Right lobe of liver (tissue), 6 donors: Measurements from ENCODE around the gene LMF2. TPM values are rescaled to one million over a fixed set of nuclear protein-coding genes. Genes with fewer than 3 reads are reported as not detected.

Source experiments
- ATAC-seq, 4 donors: fragments of 200-7000 bp; cut with Tn5 transposase; one replicate each; pipeline ENCODE4 v1.9.1; 2020; ENCODE audit warnings: mild to moderate bottlenecking in 4 of 4, moderate library complexity in 4 of 4
- DNase-seq, 3 donors: peaks; one replicate each; pipeline ENCODE4 v3.0.0-alpha.2; 2020
- H3K27ac ChIP-seq, 3 donors: fragments of 200-600 bp; one replicate each; pipeline ENCODE4 v1.8.0; 2022
- H3K27me3 ChIP-seq, 2 donors: fragments of 200-600 bp; one replicate each; pipeline ENCODE4 v1.8.0; 2022
- H3K36me3 ChIP-seq, 4 donors: fragments of 200-600 bp; sonication (generic) in 1 of 4; one replicate each; pipeline versions ENCODE4 v1.5.1 to v1.8.0; 2017 to 2022; ENCODE audit warnings: control low read depth in 1 of 4
- H3K4me1 ChIP-seq, 4 donors: fragments of 200-600 bp; sonication (generic) in 1 of 4; one replicate each; pipeline versions ENCODE4 v1.5.1 to v1.8.0; 2017 to 2022; ENCODE audit warnings: control low read depth in 1 of 4
- H3K4me3 ChIP-seq, 3 donors: fragments of 200-600 bp; one replicate each; pipeline ENCODE4 v1.8.0; 2022
- H3K9me3 ChIP-seq, 4 donors: fragments of 200-600 bp; sonication (generic) in 1 of 4; one replicate each; pipeline versions ENCODE4 v1.5.1 to v1.8.0; 2017 to 2022; ENCODE audit warnings: control low read depth in 1 of 4
- POLR2A ChIP-seq: fragments of 450-650 bp; IDR thresholded peaks from one replicate; pipeline ENCODE4 v1.6.1; 2017; ENCODE audit warnings: antibody characterized with exemption, mild to moderate bottlenecking
- WGBS: methylation state at CpG from one replicate; pipeline ENCODE4 v1.1.6; 2018; ENCODE audit warnings: low coverage, low lambda C conversion rate; ENCODE audit not compliant: insufficient coverage; ENCODE audit errors: missing lambda C conversion rate; 5-methylcytosine and 5-hydroxymethylcytosine counted together
- intact Hi-C, 2 donors: fragments of 100-400 bp; cut with DNase I; formaldehyde crosslinking; loops; one replicate each; pipeline versions ENCODE4 v1.11.2 to v1.14.1; 2022
- total RNA-seq, 6 experiments: library from RNA; depleted of rRNA in 2 of 6; stranded (reverse); fragments of >200 nt in 2 of 6; fragmentation: NEBNext Ultra II Directional in 3 of 6; extraction: Animal tissue kit (Norgen Biotek cat#: 25700) in 3 of 6; gene quantifications; one replicate each; pipeline versions ENCODE4 v1.1.0 to v1.2.4, GENCODE V29; 2016 to 2023
- TF ChIP-seq, protein P1 (sequence below), 4 donors: fragments of 200-600 bp in 3 of 4; fragments of 450-650 bp in 1 of 4; IDR thresholded peaks; one replicate each; pipeline versions ENCODE4 v1.5.1 to v1.8.0; 2016 to 2022; ENCODE audit warnings: antibody characterized with exemption in 4 of 4, mild to moderate bottlenecking in 2 of 4
- donor health status: DM: no; HTN: yes; CAD: no.
- donor health status: DM: no; HTN: no; CAD: no.
- donor health status: DM: no; HTN: no; CAD: no.
- donor health status: DM: no; HTN: yes; CAD: no.
- donor health status: DM: no; HTN: yes; CAD: no.

Gene LMF2
- total RNA-seq, 6 experiments from 2014 or later = 33.2 to 47.6 (median 41.7) TPM

DNA sequence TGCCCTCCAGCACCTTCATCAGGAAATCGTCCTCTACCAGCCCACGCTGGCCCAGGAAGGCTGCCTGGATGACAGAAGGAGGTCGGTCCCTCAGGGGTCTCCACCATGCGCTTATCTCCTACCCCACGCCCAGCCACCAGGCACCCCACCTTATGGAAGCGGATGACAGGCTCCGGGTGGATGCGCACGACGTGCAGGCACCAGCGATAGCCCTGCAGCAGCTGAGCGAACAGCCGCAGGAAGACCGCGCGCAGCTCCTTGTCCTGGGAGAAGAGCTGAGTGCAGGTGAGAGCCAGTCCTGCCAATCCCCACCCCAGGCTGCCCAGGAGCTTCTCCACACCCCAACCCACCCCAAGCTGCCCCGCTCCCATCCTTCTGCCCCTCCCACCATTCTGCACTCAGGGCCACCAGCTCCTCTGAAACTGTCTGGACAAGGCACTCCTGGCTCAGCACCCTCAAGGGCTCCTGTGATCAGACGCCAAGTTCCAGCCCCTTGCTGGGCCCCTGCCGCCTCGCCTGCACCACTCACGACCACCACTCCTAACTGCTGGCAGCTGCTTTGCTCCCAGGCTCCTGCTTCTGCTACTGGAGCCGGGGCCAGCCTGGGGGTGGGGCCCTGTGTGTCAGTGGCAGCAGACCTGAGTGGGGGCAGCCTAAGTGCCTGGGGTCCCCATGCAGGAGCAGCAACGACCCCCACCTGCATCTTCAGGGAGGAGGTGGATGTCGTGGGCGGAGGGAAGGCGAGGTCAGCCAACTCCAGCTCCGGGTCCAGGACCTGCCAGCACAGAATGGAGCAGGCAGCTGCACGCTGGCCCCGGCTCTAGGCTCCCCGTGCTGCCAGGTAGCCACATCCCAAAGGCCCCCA lies 42.2 kb downstream of the LMF2 start:
- Histone ChIP-seq H3K27ac (no peak overlapping the region), H3K9me3 (no peaks in the 10 kb centered on the region), H3K4me3 (no peak overlapping the region), H3K36me3 (peaks cover 4 to 72% (median 45%) of the 10 kb centered on the region in 4 donors), H3K4me1 (no peaks in the 10 kb centered on the region), H3K27me3 (no peaks in the 10 kb centered on the region)
- no peak for ATAC-seq
- WGBS = 73% methylated on average over 10 of the region's 30 CpGs
- intact Hi-C loops = no loop called here
- no peak for TF ChIP-seq POLR2A
- TF ChIP-seq, protein P1, sequence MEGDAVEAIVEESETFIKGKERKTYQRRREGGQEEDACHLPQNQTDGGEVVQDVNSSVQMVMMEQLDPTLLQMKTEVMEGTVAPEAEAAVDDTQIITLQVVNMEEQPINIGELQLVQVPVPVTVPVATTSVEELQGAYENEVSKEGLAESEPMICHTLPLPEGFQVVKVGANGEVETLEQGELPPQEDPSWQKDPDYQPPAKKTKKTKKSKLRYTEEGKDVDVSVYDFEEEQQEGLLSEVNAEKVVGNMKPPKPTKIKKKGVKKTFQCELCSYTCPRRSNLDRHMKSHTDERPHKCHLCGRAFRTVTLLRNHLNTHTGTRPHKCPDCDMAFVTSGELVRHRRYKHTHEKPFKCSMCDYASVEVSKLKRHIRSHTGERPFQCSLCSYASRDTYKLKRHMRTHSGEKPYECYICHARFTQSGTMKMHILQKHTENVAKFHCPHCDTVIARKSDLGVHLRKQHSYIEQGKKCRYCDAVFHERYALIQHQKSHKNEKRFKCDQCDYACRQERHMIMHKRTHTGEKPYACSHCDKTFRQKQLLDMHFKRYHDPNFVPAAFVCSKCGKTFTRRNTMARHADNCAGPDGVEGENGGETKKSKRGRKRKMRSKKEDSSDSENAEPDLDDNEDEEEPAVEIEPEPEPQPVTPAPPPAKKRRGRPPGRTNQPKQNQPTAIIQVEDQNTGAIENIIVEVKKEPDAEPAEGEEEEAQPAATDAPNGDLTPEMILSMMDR (IDR thresholded peaks at IDR 0.05) = no peak
- no peak for DNase-seq

DNA sequence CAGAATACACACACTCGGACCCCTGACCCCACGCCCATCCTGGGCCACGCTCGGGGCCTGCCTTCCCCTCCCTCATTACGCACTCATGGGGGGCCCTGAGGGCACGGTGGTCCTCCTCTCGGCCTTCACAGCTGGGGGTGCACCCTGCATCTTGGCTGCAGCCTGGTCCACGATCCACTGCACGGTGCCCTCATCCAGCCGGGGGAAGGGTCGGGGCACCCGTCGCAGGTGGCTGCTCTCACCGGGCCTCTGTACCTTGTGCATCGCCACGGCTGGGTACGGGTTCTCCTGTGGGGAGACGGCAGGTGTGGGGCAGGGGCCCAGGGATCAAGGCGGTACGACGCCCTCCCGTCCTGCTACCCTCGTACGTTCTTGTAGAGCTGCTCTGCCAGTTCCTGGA lies 43.1 kb downstream of the LMF2 start:
- peaks cover 4 to 76% (median 48%) of the 10 kb centered on the region in 4 donors for H3K36me3 ChIP-seq
- H3K27ac ChIP-seq = no peak overlapping the region
- 0% methylated on average over 1 of the region's 24 CpGs for WGBS
- TF ChIP-seq POLR2A = no peak
- TF ChIP-seq, protein P1 (IDR thresholded peaks at IDR 0.05) = no peak
- ATAC-seq = no peak
- no peaks in the 10 kb centered on the region for H3K9me3 ChIP-seq
- no peak for DNase-seq
- no peak overlapping the region for H3K4me3 ChIP-seq
- intact Hi-C loops = no loop called here
- no peaks in the 10 kb centered on the region for H3K4me1 ChIP-seq
- H3K27me3 ChIP-seq = no peaks in the 10 kb centered on the region

DNA sequence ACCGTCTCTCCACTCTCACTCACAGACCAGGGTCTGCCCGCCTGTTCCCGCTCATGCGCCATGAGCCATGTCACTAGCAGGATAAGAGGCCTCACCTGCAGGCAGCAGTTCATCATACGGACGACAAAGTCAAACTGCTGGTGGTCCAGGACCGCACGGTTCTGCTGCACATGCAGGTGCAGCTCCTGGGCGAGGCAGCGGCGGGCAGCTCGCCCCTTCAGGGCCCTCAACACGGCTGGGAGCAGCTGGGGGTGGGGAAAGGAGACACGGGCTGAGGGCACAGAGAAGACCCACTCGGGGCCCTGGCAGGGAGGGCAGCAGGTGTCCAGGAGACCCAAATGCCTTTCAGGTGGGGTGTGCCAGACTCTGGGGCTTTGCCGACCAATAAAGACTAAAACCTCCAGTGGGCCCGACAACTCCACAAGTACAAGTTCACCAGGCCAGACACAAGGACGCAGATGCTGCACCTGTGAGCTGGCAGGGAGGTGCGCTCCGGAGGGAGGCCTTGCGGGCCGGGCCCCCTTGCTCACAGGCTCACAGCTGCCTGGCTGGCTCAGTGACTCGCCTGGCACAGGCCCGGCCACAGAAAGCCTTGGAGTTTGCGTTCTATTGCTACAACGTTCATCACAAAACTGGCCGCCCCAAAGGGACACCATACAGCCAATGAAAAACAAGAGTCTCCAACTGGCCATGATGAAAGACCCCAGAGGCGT lies 44.2 kb downstream of the LMF2 start:
- no peaks in the 10 kb centered on the region for H3K4me1 ChIP-seq
- no peak overlapping the region for H3K4me3 ChIP-seq
- H3K9me3 ChIP-seq = no peaks in the 10 kb centered on the region
- TF ChIP-seq POLR2A = no peak
- TF ChIP-seq, protein P1 (IDR thresholded peaks at IDR 0.05) = no peak
- peaks cover 4 to 79% (median 48%) of the 10 kb centered on the region in 4 donors for H3K36me3 ChIP-seq
- no peak overlapping the region for H3K27ac ChIP-seq
- intact Hi-C loops = no loop called here
- 93% methylated on average over 11 of the region's 28 CpGs for WGBS
- H3K27me3 ChIP-seq = no peaks in the 10 kb centered on the region
- no peak for ATAC-seq
- DNase-seq = no peak

DNA sequence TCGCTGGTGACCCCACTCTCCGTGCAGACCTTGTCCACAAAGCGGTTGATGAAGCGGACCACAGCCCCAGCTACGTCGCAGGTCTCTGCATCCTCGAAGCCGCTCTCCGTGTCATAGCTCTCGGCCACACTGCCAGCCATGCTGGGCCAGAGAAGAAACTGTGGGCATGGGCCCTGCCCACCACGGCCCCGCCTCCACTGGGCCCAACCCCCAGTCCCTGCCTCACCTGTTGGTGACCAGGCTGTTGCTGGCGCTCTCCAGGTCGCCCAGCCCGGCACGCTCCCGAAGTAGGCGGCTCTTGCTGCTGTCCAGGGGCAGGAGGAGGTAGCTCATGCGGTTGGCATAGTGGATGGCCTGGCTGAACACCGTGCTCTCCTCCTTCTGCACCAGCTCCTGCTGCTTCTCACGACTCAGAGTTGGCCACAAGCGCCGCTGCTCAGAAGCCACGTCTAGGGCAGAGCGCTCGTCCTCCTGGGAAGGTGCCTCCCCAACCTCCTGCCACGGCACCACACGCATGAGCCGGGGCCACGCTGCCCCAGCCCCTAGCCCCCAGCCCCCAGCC lies 45.4 kb downstream of the LMF2 start:
- H3K4me1 ChIP-seq = no peaks in the 10 kb centered on the region
- 91% methylated on average over 12 of the region's 30 CpGs for WGBS
- peaks cover 4 to 79% (median 44%) of the 10 kb centered on the region in 4 donors for H3K36me3 ChIP-seq
- ATAC-seq (no peak), DNase-seq (no peak)
- TF ChIP-seq POLR2A = no peak
- TF ChIP-seq, protein P1 (IDR thresholded peaks at IDR 0.05) = no peak
- no peak overlapping the region for H3K4me3 ChIP-seq
- H3K27me3 ChIP-seq = no peaks in the 10 kb centered on the region
- H3K9me3 ChIP-seq = no peaks in the 10 kb centered on the region
- H3K27ac ChIP-seq = no peak overlapping the region
- intact Hi-C loops = no loop called here
